ENCODE data around the gene PGF. TPM values are rescaled to one million over a fixed set of nuclear protein-coding genes. Genes with fewer than 3 reads are reported as not detected.

The PGF gene
- total and polyA plus RNA-seq, 4 donors, result 0.61 to 4.5 (median 1.8) TPM

GRCh38 chr14:74911221-74911620, 44.2 kb downstream of the PGF start:
- no peaks in the 10 kb centered on the region for H3K9me3 ChIP-seq (ENCODE audit: control insufficient read depth in 4 of 4, low read length in 3 of 4)
- no peak overlapping the region for H3K27ac ChIP-seq (ENCODE audit: low read depth in 1 of 2, low read length in 2 of 2)
- TF ChIP-seq ATF3 (IDR thresholded peaks at IDR 0.05), result no peak
- TF ChIP-seq HNF4A (conservative IDR thresholded peaks at IDR 0.05), result no peak
- no peak for DNase-seq (ENCODE audit: low spot score)
- H3K27me3 ChIP-seq (ENCODE audit: control insufficient read depth in 4 of 4, insufficient read depth in 4 of 4, low read length in 3 of 4), result no peaks in the 10 kb centered on the region
- no peak overlapping the region for H3K4me3 ChIP-seq (ENCODE audit: low read depth in 1 of 3, low read length in 3 of 3)
- no peaks in the 10 kb centered on the region for H3K36me3 ChIP-seq (ENCODE audit: control insufficient read depth in 4 of 4, insufficient read depth in 3 of 4, low read depth in 1 of 4, low read length in 3 of 4)
- no peak overlapping the region for H3K9ac ChIP-seq (ENCODE audit: low read depth in 1 of 2, low read length in 2 of 2)
- WGBS, result 99% methylated on average over 6 of the region's 6 CpGs
- H3K4me1 ChIP-seq (ENCODE audit: control insufficient read depth in 4 of 4, insufficient read depth in 4 of 4, low read length in 3 of 4), result peaks cover 0 to 5% (median 1%) of the 10 kb centered on the region in 4 donors

DNA sequence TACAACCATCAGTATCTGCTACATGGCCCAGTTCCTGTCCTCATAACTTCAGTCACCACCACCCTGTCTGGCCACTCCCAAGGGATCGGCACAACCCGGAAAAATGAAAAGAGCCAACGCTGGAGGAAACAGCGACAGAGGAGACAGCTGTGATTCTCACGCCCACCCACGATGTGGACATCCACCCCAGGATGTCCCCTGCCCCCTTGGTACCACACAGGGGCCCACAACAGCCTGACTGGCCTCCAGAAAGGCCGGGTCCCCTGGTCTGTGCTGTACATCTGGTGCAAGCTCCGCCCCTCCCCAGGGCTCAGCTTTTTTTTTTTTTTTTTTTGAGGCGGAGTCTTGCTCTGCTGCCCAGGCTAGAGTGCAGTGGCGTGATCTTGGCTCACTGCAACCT, 44.8 kb downstream of the PGF start:
- 77% methylated on average over 10 of the region's 10 CpGs for WGBS

DNA sequence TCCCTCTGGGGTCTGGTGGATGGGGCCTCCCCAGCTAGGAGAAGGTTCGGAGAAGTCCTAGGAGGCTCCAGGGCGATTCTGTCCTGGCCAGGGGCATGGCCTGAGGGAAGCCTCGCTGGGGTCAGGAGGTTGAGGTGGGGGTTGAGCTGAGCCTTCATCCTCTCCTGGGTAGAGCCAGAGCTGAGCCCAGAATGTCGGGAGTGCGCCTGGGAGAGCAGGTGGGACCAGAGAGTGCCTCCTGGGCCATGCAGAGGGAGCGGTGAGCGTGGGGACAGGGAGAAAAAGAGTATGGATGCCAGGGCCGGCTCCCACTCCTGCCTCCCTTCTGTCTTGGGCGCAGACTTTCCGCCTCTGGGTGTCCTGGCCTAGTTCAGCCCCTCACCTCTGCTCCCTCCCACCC, 45.5 kb downstream of the PGF start:
- Histone ChIP-seq H3K9ac (ENCODE audit: low read depth in 1 of 2, low read length in 2 of 2) (no peak overlapping the region), H3K36me3 (ENCODE audit: control insufficient read depth in 4 of 4, insufficient read depth in 3 of 4, low read depth in 1 of 4, low read length in 3 of 4) (peaks cover 0 to under 1% (median 0%) of the 10 kb centered on the region in 4 donors), H3K27ac (ENCODE audit: low read depth in 1 of 2, low read length in 2 of 2) (no peak overlapping the region), H3K4me3 (ENCODE audit: low read depth in 1 of 3, low read length in 3 of 3) (no peak overlapping the region), H3K27me3 (ENCODE audit: control insufficient read depth in 4 of 4, insufficient read depth in 4 of 4, low read length in 3 of 4) (no peaks in the 10 kb centered on the region), H3K4me1 (ENCODE audit: control insufficient read depth in 4 of 4, insufficient read depth in 4 of 4, low read length in 3 of 4) (peaks cover 0 to 5% (median 1%) of the 10 kb centered on the region in 4 donors), H3K9me3 (ENCODE audit: control insufficient read depth in 4 of 4, low read length in 3 of 4) (no peaks in the 10 kb centered on the region)
- TF ChIP-seq FOXA2 (IDR thresholded peaks at IDR 0.05) (no peak), HNF4A (conservative IDR thresholded peaks at IDR 0.05) (no peak), RXRA (IDR thresholded peaks at IDR 0.05) (no peak), GABPA (IDR thresholded peaks at IDR 0.05 in 1 of 2, conservative IDR thresholded peaks at IDR 0.05 in 1 of 2) (no peak), ATF3 (IDR thresholded peaks at IDR 0.05) (no peak), ZBTB33 (IDR thresholded peaks at IDR 0.05) (no peak), YY1 (IDR thresholded peaks at IDR 0.05) (no peak), RAD21 (IDR thresholded peaks at IDR 0.05) (no peak), TAF1 (conservative IDR thresholded peaks at IDR 0.05) (no peak), CTCF (IDR thresholded peaks at IDR 0.05; ENCODE audit: low read depth, low read length, missing input control) (no peak), HNF4G (IDR thresholded peaks at IDR 0.05) (no peak), FOXA1 (IDR thresholded peaks at IDR 0.05) (no peak)
- WGBS, result 94% methylated on average over 10 of the region's 10 CpGs
- DNase-seq (ENCODE audit: low spot score), result no peak

More for the DNA sequence above, 44.8 kb downstream of the PGF start:
- Histone ChIP-seq H3K36me3 (ENCODE audit: control insufficient read depth in 4 of 4, insufficient read depth in 3 of 4, low read depth in 1 of 4, low read length in 3 of 4) (no peaks in the 10 kb centered on the region), H3K9me3 (ENCODE audit: control insufficient read depth in 4 of 4, low read length in 3 of 4) (no peaks in the 10 kb centered on the region), H3K27ac (ENCODE audit: low read depth in 1 of 2, low read length in 2 of 2) (no peak overlapping the region), H3K4me1 (ENCODE audit: control insufficient read depth in 4 of 4, insufficient read depth in 4 of 4, low read length in 3 of 4) (peaks cover 0 to 5% (median 1%) of the 10 kb centered on the region in 4 donors), H3K4me3 (ENCODE audit: low read depth in 1 of 3, low read length in 3 of 3) (no peak overlapping the region), H3K27me3 (ENCODE audit: control insufficient read depth in 4 of 4, insufficient read depth in 4 of 4, low read length in 3 of 4) (no peaks in the 10 kb centered on the region), H3K9ac (ENCODE audit: low read depth in 1 of 2, low read length in 2 of 2) (no peak overlapping the region)
- TF ChIP-seq FOXA1 (IDR thresholded peaks at IDR 0.05), result no peak
- no peak for TF ChIP-seq JUND (IDR thresholded peaks at IDR 0.05)
- TF ChIP-seq CTCF (IDR thresholded peaks at IDR 0.05; ENCODE audit: low read depth, low read length, missing input control), result no peak
- DNase-seq (ENCODE audit: low spot score), result no peak

Data from liver (tissue), 9 donors.